ENCODE data around the gene SLC35F4.
"Not testable (repeated sequence)": the region's sequence is repeated elsewhere in the genome, so short reads cannot be mapped to it uniquely, and the experiment has no call there.

SLC35F4 gene

GRCh38 chr14:57714487-57714931 is 151.4 kb downstream of the SLC35F4 start:
- DNase-seq: no peak

- DNase-seq: no peak
Observed at GRCh38 chr14:57712698-57713097, 153.2 kb downstream of the SLC35F4 start.

- no peak for DNase-seq
Observed at GRCh38 chr14:57712102-57712501, 153.8 kb downstream of the SLC35F4 start.

- no peak for DNase-seq
Observed at GRCh38 chr14:57709909-57710308, 156.0 kb downstream of the SLC35F4 start.

GRCh38 chr14:57709086-57709485 is 156.8 kb downstream of the SLC35F4 start:
- DNase-seq: not testable (repeated sequence)

GRCh38 chr14:57707219-57707618 is 158.7 kb downstream of the SLC35F4 start:
- no peak for DNase-seq

GRCh38 chr14:57704763-57705162 is 161.1 kb downstream of the SLC35F4 start:
- DNase-seq: no peak

- DNase-seq: no peak
Observed at GRCh38 chr14:57699947-57700346, 165.9 kb downstream of the SLC35F4 start.

GRCh38 chr14:57692671-57693070 is 173.2 kb downstream of the SLC35F4 start:
- no peak for DNase-seq

- DNase-seq: no peak
Observed at GRCh38 chr14:57687416-57687815, 178.5 kb downstream of the SLC35F4 start.

- DNase-seq: no peak
Observed at GRCh38 chr14:57686304-57686703, 179.6 kb downstream of the SLC35F4 start.

GRCh38 chr14:57671021-57671420 is 194.9 kb downstream of the SLC35F4 start:
- DNase-seq: no peak

- no peak for DNase-seq
Observed at GRCh38 chr14:57660208-57660607, 205.7 kb downstream of the SLC35F4 start.

GRCh38 chr14:57659052-57659451 is 206.8 kb downstream of the SLC35F4 start:
- DNase-seq: no peak

- no peak for DNase-seq
Observed at GRCh38 chr14:57657487-57657886, 208.4 kb downstream of the SLC35F4 start.

GRCh38 chr14:57656853-57657252 is 209.0 kb downstream of the SLC35F4 start:
- no peak for DNase-seq

GRCh38 chr14:57652769-57653168 is 213.1 kb downstream of the SLC35F4 start:
- DNase-seq: no peak

- no peak for DNase-seq
Observed at GRCh38 chr14:57641776-57642175, 224.1 kb downstream of the SLC35F4 start.

- no peak for DNase-seq
Observed at GRCh38 chr14:57640036-57640435, 225.9 kb downstream of the SLC35F4 start.

- no peak for DNase-seq
Observed at GRCh38 chr14:57637901-57638300, 228.0 kb downstream of the SLC35F4 start.

GRCh38 chr14:57634335-57634734 is 231.6 kb downstream of the SLC35F4 start:
- DNase-seq: no peak

- DNase-seq: no peak
Observed at GRCh38 chr14:57632649-57633048, 233.2 kb downstream of the SLC35F4 start.

GRCh38 chr14:57617510-57617909 is 248.4 kb downstream of the SLC35F4 start:
- DNase-seq: no peak

- DNase-seq: no peak
Observed at GRCh38 chr14:57612946-57613345, 252.9 kb downstream of the SLC35F4 start.

- DNase-seq: no peak
Observed at GRCh38 chr14:57611555-57612075, 254.3 kb downstream of the SLC35F4 start.

GRCh38 chr14:57610631-57611030 is 255.3 kb downstream of the SLC35F4 start:
- DNase-seq: no peak
